GM12801 (cell line): ENCODE measurements around the gene SEL1L.

Experiments used
- TF ChIP-seq, protein P1 (sequence below): IDR thresholded peaks from one replicate; pipeline ENCODE4 v1.5.1; 2011; ENCODE audit warnings: control low read depth; ENCODE audit not compliant: insufficient read length; ENCODE audit errors: extremely low read depth

Gene SEL1L

DNA sequence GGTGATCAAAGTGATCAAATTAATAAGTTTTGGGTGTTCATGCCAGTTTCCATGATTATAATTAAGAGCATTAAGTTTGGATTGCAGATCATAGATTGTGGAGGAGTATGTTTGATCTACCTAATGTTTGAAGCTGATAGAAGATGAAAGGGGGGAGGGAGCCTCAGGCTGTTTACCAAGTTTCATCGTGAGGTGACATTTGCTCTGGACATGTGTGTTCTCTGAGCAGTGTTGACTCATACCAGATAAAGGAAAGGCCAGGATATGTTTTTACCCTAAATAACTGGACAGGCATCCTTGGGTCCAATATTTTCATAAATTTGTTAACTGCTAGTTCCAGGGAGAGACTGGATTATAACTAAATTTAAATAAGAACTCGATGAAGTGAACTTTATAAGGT lies 3.5 kb upstream of the SEL1L start:
- TF ChIP-seq, protein P1, sequence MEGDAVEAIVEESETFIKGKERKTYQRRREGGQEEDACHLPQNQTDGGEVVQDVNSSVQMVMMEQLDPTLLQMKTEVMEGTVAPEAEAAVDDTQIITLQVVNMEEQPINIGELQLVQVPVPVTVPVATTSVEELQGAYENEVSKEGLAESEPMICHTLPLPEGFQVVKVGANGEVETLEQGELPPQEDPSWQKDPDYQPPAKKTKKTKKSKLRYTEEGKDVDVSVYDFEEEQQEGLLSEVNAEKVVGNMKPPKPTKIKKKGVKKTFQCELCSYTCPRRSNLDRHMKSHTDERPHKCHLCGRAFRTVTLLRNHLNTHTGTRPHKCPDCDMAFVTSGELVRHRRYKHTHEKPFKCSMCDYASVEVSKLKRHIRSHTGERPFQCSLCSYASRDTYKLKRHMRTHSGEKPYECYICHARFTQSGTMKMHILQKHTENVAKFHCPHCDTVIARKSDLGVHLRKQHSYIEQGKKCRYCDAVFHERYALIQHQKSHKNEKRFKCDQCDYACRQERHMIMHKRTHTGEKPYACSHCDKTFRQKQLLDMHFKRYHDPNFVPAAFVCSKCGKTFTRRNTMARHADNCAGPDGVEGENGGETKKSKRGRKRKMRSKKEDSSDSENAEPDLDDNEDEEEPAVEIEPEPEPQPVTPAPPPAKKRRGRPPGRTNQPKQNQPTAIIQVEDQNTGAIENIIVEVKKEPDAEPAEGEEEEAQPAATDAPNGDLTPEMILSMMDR: no peak

- TF ChIP-seq, protein P1: no peak
These were observed 2.7 kb upstream of the SEL1L start for GRCh38 chr14:81536241-81536771.

- TF ChIP-seq, protein P1: no peak
These were observed 1.9 kb upstream of the SEL1L start for GRCh38 chr14:81535396-81536164.

- TF ChIP-seq, protein P1: no peak
These were observed 939 bp upstream of the SEL1L start for GRCh38 chr14:81534510-81535074.

- TF ChIP-seq, protein P1: no peak
These were observed 479 bp downstream of the SEL1L start for GRCh38 chr14:81533212-81533535.

DNA sequence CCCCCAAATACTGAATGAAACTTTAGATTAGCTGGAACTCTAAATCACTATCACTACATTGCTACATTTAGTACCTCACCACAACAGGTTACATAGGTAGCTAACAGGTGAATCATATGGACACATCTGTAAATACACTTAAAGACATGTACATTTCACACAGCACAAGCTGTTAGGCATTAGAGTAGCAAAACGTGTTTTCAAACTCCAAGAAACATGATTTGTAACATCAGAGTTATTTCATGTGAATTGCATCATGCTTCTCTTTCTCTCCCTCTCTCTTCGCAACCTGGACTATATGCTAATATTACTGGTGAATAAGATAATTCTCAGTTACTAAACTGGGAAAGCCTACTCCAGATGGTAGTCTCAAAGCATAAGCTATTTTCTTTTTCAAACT lies 4.3 kb downstream of the SEL1L start:
- TF ChIP-seq, protein P1: no peak

GRCh38 chr14:81525129-81525528 lies 8.5 kb downstream of the SEL1L start:
- TF ChIP-seq, protein P1: no peak
